HepG2 (cell line): Measurements from ENCODE around the gene NAB2. TPM values are rescaled to one million over a fixed set of nuclear protein-coding genes. Genes with fewer than 3 reads are reported as not detected.

Experiments
- BATF2 ChIP-seq: sonication (generic); formaldehyde crosslinking; IDR thresholded peaks from 2 replicates; pipeline ENCODE4 v1.8.0; 2022; ENCODE audit warnings: mild to moderate bottlenecking, missing genetic modification reagents, moderate library complexity
- CEBPB ChIP-seq: IDR thresholded peaks from 2 replicates; pipeline ENCODE4 v1.6.1; 2011; ENCODE audit warnings: low read depth, low read length, improper control_type of control experiment, borderline replicate concordance
- CTCF ChIP-seq: sonication (generic); formaldehyde crosslinking; IDR thresholded peaks from 2 replicates; pipeline ENCODE4 v1.5.0; 2020; ENCODE audit warnings: mild to moderate bottlenecking, missing genetic modification reagents, moderate library complexity
- ELF3 ChIP-seq: IDR thresholded peaks from 2 replicates; pipeline ENCODE4 v1.6.1; 2016; ENCODE audit warnings: missing genetic modification reagents, missing compliant biosample characterization
- ETV5 ChIP-seq: IDR thresholded peaks from 2 replicates; pipeline ENCODE4 v1.6.1; 2018; ENCODE audit warnings: missing biosample characterization, missing genetic modification reagents, inconsistent platforms, borderline replicate concordance
- FOXM1 ChIP-seq: sonication (generic); formaldehyde crosslinking; IDR thresholded peaks from 2 replicates; pipeline ENCODE4 v1.5.0; 2020; ENCODE audit warnings: missing genetic modification reagents
- KAT8 ChIP-seq: IDR thresholded peaks from 2 replicates; pipeline ENCODE4 v1.6.1; 2016; ENCODE audit warnings: missing genetic modification reagents, missing compliant biosample characterization
- KLF16 ChIP-seq, 2 experiments: sonication (generic) in 1 of 2; formaldehyde crosslinking in 1 of 2; IDR thresholded peaks; 2 replicates each; pipeline versions ENCODE4 v1.6.1 to v1.8.0; 2016 to 2023; ENCODE audit warnings: missing genetic modification reagents in 2 of 2, missing compliant biosample characterization in 1 of 2
- RAD21 ChIP-seq: fragments of 450-650 bp; formaldehyde crosslinking; IDR thresholded peaks from 2 replicates; pipeline ENCODE4 v1.5.0; 2020; ENCODE audit warnings: mild to moderate bottlenecking
- SAP130 ChIP-seq: IDR thresholded peaks from 2 replicates; pipeline ENCODE4 v1.6.1; 2016; ENCODE audit warnings: low read depth
- STAG1 ChIP-seq: sonication (generic); formaldehyde crosslinking; IDR thresholded peaks from 2 replicates; pipeline ENCODE4 v1.4.0; 2020; ENCODE audit warnings: missing genetic modification reagents
- YEATS2 ChIP-seq: sonication (generic); formaldehyde crosslinking; IDR thresholded peaks from 2 replicates; pipeline ENCODE4 v1.4.0; 2020; ENCODE audit warnings: missing genetic modification reagents, borderline replicate concordance
- ZNF124 ChIP-seq: sonication (generic); formaldehyde crosslinking; IDR thresholded peaks from 2 replicates; pipeline ENCODE4 v1.4.0; 2020; ENCODE audit warnings: missing genetic modification reagents
- ZNF879 ChIP-seq: sonication (generic); formaldehyde crosslinking; IDR thresholded peaks from 2 replicates; pipeline ENCODE4 v1.8.1; 2023; ENCODE audit warnings: missing genetic modification reagents
- ZSCAN20 ChIP-seq: sonication (generic); formaldehyde crosslinking; IDR thresholded peaks from 2 replicates; pipeline ENCODE4 v1.4.0; 2020; ENCODE audit warnings: missing genetic modification reagents, mild to moderate bottlenecking, borderline replicate concordance
- polyA plus RNA-seq, 8 experiments: library from polyadenylated mRNA; depleted of rRNA in 3 of 8; stranded (reverse) in 7 of 8; unstranded in 1 of 8; fragments of >200 nt; fragmentation: Illumina TruSeq in 4 of 8; extraction: Trizol in 4 of 8; gene quantifications; 2 replicates each; pipeline versions ENCODE4 v1.2.1 to v1.2.3, GENCODE V29; 2011 to 2016; ENCODE audit warnings: low read depth in 4 of 8, missing spikeins in 1 of 8, mixed read lengths in 1 of 8; ENCODE audit not compliant: insufficient read depth in 1 of 8
- total RNA-seq, 5 experiments: library from RNA; depleted of rRNA; stranded (reverse); fragments of >200 nt; fragmentation: Illumina TruSeq; extraction: Trizol; gene quantifications; 2 replicates each; pipeline ENCODE4 v1.2.3, GENCODE V29; 2016; ENCODE audit warnings: low read depth in 1 of 5

The NAB2 gene
- total and polyA plus RNA-seq, 2 of the 13 experiments (the other 11 are each of a cell fraction or from before 2014, with no cell fraction given): 11.7 to 12.9 TPM

GRCh38 chr12:57069523-57069922 lies 19.4 kb upstream of the NAB2 start (continued):
- TF ChIP-seq FOXM1: no peak
- peak; percentile 90 for TF ChIP-seq CTCF
- 0 out of 2 replicates have a peak, but pooled peaks have one; percentile 11 for TF ChIP-seq CEBPB
- peak; percentile 24; the same call in 1 of the 2 replicates for TF ChIP-seq ETV5 (CRISPR knock-in tag)
- TF ChIP-seq ZNF879 (CRISPR knock-in tag): no peak
- TF ChIP-seq ZSCAN20 (CRISPR knock-in tag): no peak
- 0 out of 2 replicates have a peak, but pooled peaks have one; percentile 34 for TF ChIP-seq ZNF124
- 0 out of 4 replicates have a peak, but pooled peaks of 1 of the 2 experiments have one; percentile 31 for TF ChIP-seq KLF16 (CRISPR knock-in tag; IDR thresholded peaks at IDR 0.05)
- 0 out of 2 replicates have a peak, but pooled peaks have one; percentile 41 for TF ChIP-seq KAT8
- TF ChIP-seq STAG1 (CRISPR knock-in tag): peak; percentile 97
- peak; percentile 94 for TF ChIP-seq RAD21 (CRISPR knock-in tag)
- TF ChIP-seq YEATS2 (CRISPR knock-in tag): peak; percentile 33; the same call in 1 of the 2 replicates
- TF ChIP-seq ELF3 (CRISPR knock-in tag): 0 out of 2 replicates have a peak, but pooled peaks have one; percentile 18
- TF ChIP-seq SAP130: peak; percentile 56
- no peak for TF ChIP-seq BATF2
